B cell (primary cell): ENCODE data around the gene POMGNT1. TPM values are rescaled to one million over a fixed set of nuclear protein-coding genes. Genes with fewer than 3 reads are reported as not detected.

ENCODE experiments used
- ATAC-seq: fragments of 200-7000 bp; cut with Tn5 transposase; one replicate; pipeline ENCODE4 v1.10.0; 2021; ENCODE audit warnings: low read depth, mild to moderate bottlenecking, moderate number of reproducible peaks, moderate library complexity
- CTCF ChIA-PET: fragments of 350-600 bp; sonication (Branson Sonifier 250); formaldehyde crosslinking; loops from one replicate; lab custom pipeline; 2021; ENCODE audit warnings: antibody characterized with exemption, inconsistent platforms; lab: Charles Lee
- POLR2A ChIA-PET: fragments of 350-600 bp; sonication (Branson Sonifier 250); formaldehyde crosslinking; loops from one replicate; lab custom pipeline; 2021; ENCODE audit warnings: antibody characterized with exemption; lab: Charles Lee
- DNase-seq: peaks from one replicate; pipeline ENCODE4 v3.0.0; 2013
- H2AFZ ChIP-seq: 2 replicates; pipeline ENCODE4 v1.6.1; 2012; ENCODE audit warnings: mild to moderate bottlenecking, low read depth, low read length; ENCODE audit not compliant: insufficient read depth, poor library complexity, severe bottlenecking
- H3K27ac ChIP-seq, 2 donors: 1 replicate in 1 of 2; 2 replicates in 1 of 2; pipeline ENCODE4 v1.5.1; 2012 to 2013; ENCODE audit warnings: low read length in 2 of 2, mild to moderate bottlenecking in 2 of 2, moderate library complexity in 1 of 2
- H3K27me3 ChIP-seq, 4 experiments: fragments of 200-600 bp in 1 of 4; sonication (generic) in 1 of 4; replicated peaks in 1 of 4; 1 replicate in 2 of 4; 2 replicates in 2 of 4; pipeline versions ENCODE4 v1.6.1 to v1.7.0; 2013 to 2016; ENCODE audit warnings: low read length in 3 of 4, mild to moderate bottlenecking in 2 of 4, mixed read lengths in 1 of 4, moderate library complexity in 1 of 4; ENCODE audit not compliant: insufficient read depth in 4 of 4, control insufficient read depth in 3 of 4; ENCODE audit errors: control extremely low read depth in 1 of 4
- H3K36me3 ChIP-seq, 2 experiments: replicated peaks in 1 of 2; 1 replicate in 1 of 2; 2 replicates in 1 of 2; pipeline versions ENCODE4 v1.6.1 to v1.7.1; 2013; ENCODE audit warnings: low read length in 1 of 2; ENCODE audit not compliant: insufficient read depth in 2 of 2, control insufficient read depth in 1 of 2; ENCODE audit errors: control extremely low read depth in 1 of 2, extremely low read depth in 1 of 2
- H3K4me1 ChIP-seq, 2 donors: fragments of 200-600 bp in 1 of 2; sonication (generic) in 1 of 2; 1 replicate in 1 of 2; 2 replicates in 1 of 2; pipeline versions ENCODE4 v1.5.1 to v1.6.1; 2013 to 2017; ENCODE audit warnings: low read length in 2 of 2; ENCODE audit not compliant: control insufficient read depth in 2 of 2, insufficient read depth in 2 of 2
- H3K4me2 ChIP-seq: replicated peaks from 2 replicates; pipeline ENCODE3; 2012; ENCODE audit warnings: mild to moderate bottlenecking, low read depth, low read length; ENCODE audit not compliant: poor library complexity, severe bottlenecking
- H3K4me3 ChIP-seq, 5 experiments: fragments of 200-600 bp in 1 of 5; sonication (generic) in 1 of 5; 1 replicate in 3 of 5; 2 replicates in 2 of 5; pipeline versions ENCODE4 v1.5.1 to v1.7.0; 2011 to 2016; ENCODE audit warnings: low read length in 4 of 5, mild to moderate bottlenecking in 4 of 5, low read depth in 2 of 5, control low read depth in 1 of 5, moderate library complexity in 1 of 5; ENCODE audit not compliant: insufficient read depth in 1 of 5; ENCODE audit errors: control extremely low read depth in 1 of 5, extremely low read depth in 1 of 5
- H3K79me2 ChIP-seq: fragments of 200-600 bp; sonication (generic); one replicate; pipeline ENCODE4 v1.6.0; 2016; ENCODE audit warnings: low read length; ENCODE audit not compliant: control insufficient read depth, insufficient read depth
- H3K9ac ChIP-seq: fragments of 200-600 bp; sonication (generic); 2 replicates; pipeline ENCODE4 v1.6.1; 2017; ENCODE audit warnings: mild to moderate bottlenecking, low read length, moderate library complexity
- H3K9me3 ChIP-seq, 3 donors: one replicate each; pipeline versions ENCODE4 v1.6.1 to v1.7.1; 2013; ENCODE audit warnings: low read length in 2 of 3; ENCODE audit not compliant: control insufficient read depth in 2 of 3, insufficient read depth in 1 of 3; ENCODE audit errors: control extremely low read depth in 1 of 3
- H4K20me1 ChIP-seq: 2 replicates; pipeline ENCODE4 v1.6.0; 2012; ENCODE audit warnings: mild to moderate bottlenecking, low read length; ENCODE audit not compliant: insufficient read depth, control insufficient read depth, poor library complexity, severe bottlenecking
- H3K27ac Mint-ChIP-seq: one replicate; pipeline ENCODE4 v1.8.0; 2021; ENCODE audit warnings: mixed read lengths
- H3K27me3 Mint-ChIP-seq: one replicate; pipeline ENCODE4 v1.8.0; 2021; ENCODE audit warnings: mixed read lengths
- H3K4me1 Mint-ChIP-seq: one replicate; pipeline ENCODE4 v1.8.0; 2021; ENCODE audit warnings: mixed read lengths
- H3K4me3 Mint-ChIP-seq: one replicate; pipeline ENCODE4 v1.8.0; 2021; ENCODE audit warnings: mixed read lengths
- H3K9me3 Mint-ChIP-seq: one replicate; pipeline ENCODE4 v1.8.0; 2022; ENCODE audit warnings: mixed read lengths; ENCODE audit not compliant: insufficient read depth
- CTCF ChIP-seq: fragments of 200-600 bp; IDR thresholded peaks from one replicate; pipeline ENCODE4 v1.8.0; 2022; ENCODE audit warnings: antibody characterized with exemption, mild to moderate bottlenecking
- EZH2 ChIP-seq: IDR thresholded peaks from 2 replicates; pipeline ENCODE4 v1.6.1; 2012; ENCODE audit warnings: borderline replicate concordance, low read depth, mild to moderate bottlenecking, moderate library complexity, low read length; ENCODE audit not compliant: insufficient read depth, poor library complexity, severe bottlenecking
- WGBS: methylation state at CpG from one replicate; pipeline ENCODE4 v1.1.5; 2013; ENCODE audit warnings: missing lambda C conversion rate; ENCODE audit not compliant: insufficient coverage; 5-methylcytosine and 5-hydroxymethylcytosine counted together
- intact Hi-C: fragments of 100-400 bp; cut with micrococcal nuclease; formaldehyde crosslinking; loops from one replicate; pipeline ENCODE4 v1.10.0; 2022
- polyA plus RNA-seq: library from polyadenylated mRNA; depleted of rRNA; stranded (reverse); fragments of >200 nt; gene quantifications from 2 replicates; pipeline ENCODE4 v1.2.3, GENCODE V29; 2012
- total RNA-seq, 2 donors: library from RNA; stranded (reverse); fragments of 120-200 nt in 1 of 2; gene quantifications; 1 replicate in 1 of 2; 2 replicates in 1 of 2; pipeline versions ENCODE4 v1.2.3 to v1.2.4, GENCODE V29; 2013 to 2022

Gene POMGNT1
- total and polyA plus RNA-seq, 2 donors (not counting 1 experiment from before 2014, with no cell fraction given) = 32.6 to 51.0 TPM

- no peak overlapping the region for H3K27ac Mint-ChIP-seq
- Histone ChIP-seq H3K27ac (no peak overlapping the region), H3K4me3 (no peak overlapping the region), H3K36me3 (no peaks in the 10 kb centered on the region), H3K27me3 (no peaks in the 10 kb centered on the region), H3K4me2 (no peak overlapping the region), H3K4me1 (peaks cover 0 to 3% of the 10 kb centered on the region in 2 donors), H3K9me3 (no peaks in the 10 kb centered on the region), H2AFZ (no peak overlapping the region), H4K20me1 (no peaks in the 10 kb centered on the region), H3K79me2 (no peaks in the 10 kb centered on the region), H3K9ac (no peak overlapping the region)
- ChIA-PET POLR2A (no interaction called here), CTCF (interaction anchor here (0.9 kb wide), 1 partner anchor 10 kb away, joined by 3 read pairs; no protein-coding TSS in a partner anchor)
- intact Hi-C loops = no loop called here
- H3K4me1 Mint-ChIP-seq = peaks cover 1% of the 10 kb centered on the region
- TF ChIP-seq EZH2 (no peak), CTCF (no peak)
- WGBS = 97% methylated on average over 17 of the region's 18 CpGs
- no peak overlapping the region for H3K4me3 Mint-ChIP-seq
- H3K27me3 Mint-ChIP-seq = peaks cover 8% of the 10 kb centered on the region
- DNase-seq (no peak), ATAC-seq (no peak)
- no peaks in the 10 kb centered on the region for H3K9me3 Mint-ChIP-seq
These were observed 21.6 kb upstream of the POMGNT1 start for GRCh38 chr1:46219551-46220520.

GRCh38 chr1:46218443-46218842, 20.2 kb upstream of the POMGNT1 start:
- no peak overlapping the region for H3K27ac Mint-ChIP-seq
- 94% methylated on average over 8 of the region's 8 CpGs for WGBS
- H3K4me3 ChIP-seq = no peak overlapping the region

More at GRCh38 chr1:46218443-46218842, 20.2 kb upstream of the POMGNT1 start:
- CTCF ChIA-PET = no interaction called here
- no peaks in the 10 kb centered on the region for H3K27me3 ChIP-seq
- no peaks in the 10 kb centered on the region for H3K36me3 ChIP-seq
- ATAC-seq = no peak
- no peaks in the 10 kb centered on the region for H3K9me3 ChIP-seq
- H3K4me1 Mint-ChIP-seq = no peaks in the 10 kb centered on the region
- peaks cover 0 to under 1% of the 10 kb centered on the region in 2 donors for H3K4me1 ChIP-seq
- H3K9ac ChIP-seq = no peak overlapping the region
- H3K79me2 ChIP-seq = no peaks in the 10 kb centered on the region
- no peaks in the 10 kb centered on the region for H4K20me1 ChIP-seq
- POLR2A ChIA-PET = no interaction called here
- H2AFZ ChIP-seq = no peak overlapping the region
- H3K27ac ChIP-seq = no peak overlapping the region
- no peak overlapping the region for H3K4me2 ChIP-seq
- H3K9me3 Mint-ChIP-seq = no peaks in the 10 kb centered on the region
- no peak overlapping the region for H3K4me3 Mint-ChIP-seq
- H3K27me3 Mint-ChIP-seq = peaks cover 8% of the 10 kb centered on the region
- no peak for DNase-seq
- TF ChIP-seq EZH2 (no peak), CTCF (no peak)
- intact Hi-C loops = no loop called here
